ENCODE measurements around the gene SUCNR1.
"Not testable (repeated sequence)": the region's sequence is repeated elsewhere in the genome, so short reads cannot be mapped to it uniquely, and the experiment has no call there.

The SUCNR1 gene

DNA sequence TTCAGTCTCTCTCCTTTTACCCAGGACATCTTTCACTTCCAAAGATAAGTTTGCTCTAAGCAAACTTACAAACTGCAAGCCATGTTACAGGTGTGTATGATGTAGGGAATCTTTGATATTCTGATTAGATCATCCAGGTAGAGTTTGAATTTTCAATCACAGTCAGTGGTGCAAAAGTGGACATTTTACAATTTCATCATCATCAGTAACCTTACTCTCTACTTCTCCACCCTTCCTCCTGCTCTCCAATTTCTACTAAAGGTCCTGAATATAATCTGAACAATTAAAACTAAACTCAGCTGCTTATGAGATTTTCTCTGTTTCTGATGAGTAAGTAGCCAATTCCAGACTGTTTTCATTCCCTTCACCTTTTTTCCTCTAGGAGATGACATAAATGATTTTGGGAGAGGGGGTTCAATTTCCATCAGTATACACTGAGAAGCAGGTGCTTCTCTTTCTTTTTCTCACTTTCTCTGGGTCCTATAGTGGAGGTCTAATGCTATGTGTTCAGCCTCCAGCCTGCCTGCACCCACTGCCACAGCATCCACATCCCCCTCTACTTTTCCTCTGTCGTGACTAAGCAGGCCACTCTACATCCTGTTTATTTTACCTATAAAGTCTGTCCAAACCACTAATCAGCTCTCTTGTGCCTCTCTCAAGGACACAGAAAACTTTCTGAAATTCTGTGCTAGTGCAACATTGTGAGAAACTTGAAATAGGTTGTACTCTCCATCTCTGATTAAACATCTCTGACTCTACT lies 27.6 kb downstream of the SUCNR1 start:
- no peak for DNase-seq (ENCODE audit: low read depth)

DNA sequence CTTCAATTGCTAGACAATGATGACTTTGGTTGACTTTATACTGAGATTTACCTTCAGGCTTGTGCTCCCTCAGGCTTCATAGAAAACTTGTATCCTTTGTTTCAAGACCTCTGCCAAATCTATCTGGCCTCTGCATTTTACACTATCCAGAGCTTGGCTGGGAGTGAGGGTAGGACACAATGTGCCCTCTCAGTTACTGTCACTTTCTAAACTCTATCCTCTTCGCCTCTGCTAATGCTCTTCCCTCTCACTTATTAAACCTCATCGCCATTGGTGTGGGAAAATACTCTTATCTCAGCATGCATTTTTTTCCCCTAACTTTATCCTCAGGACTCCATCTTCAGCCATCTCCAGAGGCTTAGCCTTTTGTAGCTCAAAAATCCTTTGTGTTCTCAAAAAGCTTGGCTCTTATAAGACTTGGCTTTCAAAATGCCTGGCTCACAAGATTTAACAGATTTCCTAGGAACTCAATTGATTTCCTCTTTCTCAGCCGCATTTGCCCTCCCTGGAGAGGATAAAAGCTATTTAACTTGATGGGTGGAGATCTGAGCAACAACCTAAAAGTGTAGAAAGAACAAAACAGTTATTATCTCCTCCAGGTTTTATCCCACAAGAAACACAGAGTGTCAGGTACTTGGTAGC lies 28.3 kb downstream of the SUCNR1 start:
- no peak for DNase-seq (ENCODE audit: low read depth)

GRCh38 chr3:151903501-151903991 lies 30.1 kb downstream of the SUCNR1 start:
- no peak for DNase-seq (ENCODE audit: low read depth)

- no peak for DNase-seq (ENCODE audit: low read depth)
These were observed 32.2 kb downstream of the SUCNR1 start for GRCh38 chr3:151905647-151906046.

DNA sequence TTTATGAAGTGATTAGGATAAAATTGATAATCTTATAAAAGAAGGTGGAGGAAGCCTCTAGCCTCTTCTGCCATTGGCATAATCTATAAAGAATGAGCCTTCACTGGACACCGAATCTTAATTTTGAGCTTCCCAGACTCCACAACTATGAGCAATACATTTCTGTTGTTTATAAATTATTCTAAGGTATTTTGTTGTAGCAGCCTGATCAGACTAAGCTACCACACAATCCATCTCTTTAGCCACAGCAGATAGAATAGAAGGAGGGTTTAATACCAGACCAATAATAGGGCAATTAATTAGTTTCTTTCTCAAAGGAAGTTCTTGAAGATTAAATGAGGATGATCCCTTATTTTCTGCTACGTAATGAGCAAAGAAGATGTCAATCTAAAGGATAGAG lies 33.3 kb downstream of the SUCNR1 start:
- DNase-seq (ENCODE audit: low read depth): no peak

DNA sequence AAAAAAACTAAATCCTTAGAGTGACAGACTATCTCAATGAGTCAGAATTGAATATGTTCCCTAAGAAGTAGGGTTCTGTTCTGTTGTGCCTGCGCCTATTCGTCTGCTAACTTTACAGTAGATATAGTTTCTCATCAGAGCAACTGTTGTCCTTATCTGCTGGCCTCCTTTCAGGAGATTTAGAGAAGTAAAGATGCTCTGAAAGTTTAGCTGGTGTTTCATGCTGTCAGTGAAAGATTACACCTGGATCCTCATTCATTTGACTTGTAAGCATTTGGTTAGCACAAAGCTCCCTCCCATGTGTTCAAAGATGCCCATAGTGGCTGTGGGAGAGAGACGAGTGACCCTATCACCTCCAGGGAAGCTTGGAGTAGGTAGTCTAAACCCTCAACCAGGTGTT lies 35.0 kb downstream of the SUCNR1 start:
- no peak for DNase-seq (ENCODE audit: low read depth)

GRCh38 chr3:151909681-151910405 lies 36.4 kb downstream of the SUCNR1 start:
- no peak for DNase-seq (ENCODE audit: low read depth)

- no peak for DNase-seq (ENCODE audit: low read depth)
These were observed 38.0 kb downstream of the SUCNR1 start for GRCh38 chr3:151911462-151911861.

- DNase-seq (ENCODE audit: low read depth): no peak
These were observed 38.6 kb downstream of the SUCNR1 start for GRCh38 chr3:151912028-151912427.

- no peak for DNase-seq (ENCODE audit: low read depth)
These were observed 43.3 kb downstream of the SUCNR1 start for GRCh38 chr3:151916781-151917180.

- no peak for DNase-seq (ENCODE audit: low read depth)
These were observed 45.0 kb downstream of the SUCNR1 start for GRCh38 chr3:151918253-151919029.

GRCh38 chr3:151919030-151919328 lies 45.5 kb downstream of the SUCNR1 start:
- no peak for DNase-seq (ENCODE audit: low read depth)

- no peak for DNase-seq (ENCODE audit: low read depth)
These were observed 46.0 kb downstream of the SUCNR1 start for GRCh38 chr3:151919446-151919845.

DNA sequence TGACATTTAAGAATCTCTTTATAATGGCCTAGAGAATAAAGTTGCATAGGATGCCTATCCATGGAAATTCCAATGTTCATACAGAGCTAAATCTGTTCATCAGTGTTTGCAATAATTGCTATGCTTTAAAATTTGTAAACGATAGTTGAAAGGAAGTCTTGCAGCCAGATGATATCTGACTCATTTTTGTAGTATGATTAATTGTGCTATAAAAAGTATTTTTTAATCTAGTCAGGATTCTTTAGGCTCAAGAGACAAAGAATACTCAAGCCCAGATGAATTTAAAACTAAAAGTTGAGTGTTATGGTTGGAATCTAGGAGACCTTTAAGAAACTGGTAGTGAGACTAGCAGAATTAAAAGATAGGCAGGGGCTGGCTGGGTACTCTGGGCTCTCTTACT lies 50.5 kb downstream of the SUCNR1 start:
- no peak for DNase-seq (ENCODE audit: low read depth)

GRCh38 chr3:151924753-151925152 lies 51.3 kb downstream of the SUCNR1 start:
- no peak for DNase-seq (ENCODE audit: low read depth)

GRCh38 chr3:151925419-151925818 lies 52.0 kb downstream of the SUCNR1 start:
- no peak for DNase-seq (ENCODE audit: low read depth)

DNA sequence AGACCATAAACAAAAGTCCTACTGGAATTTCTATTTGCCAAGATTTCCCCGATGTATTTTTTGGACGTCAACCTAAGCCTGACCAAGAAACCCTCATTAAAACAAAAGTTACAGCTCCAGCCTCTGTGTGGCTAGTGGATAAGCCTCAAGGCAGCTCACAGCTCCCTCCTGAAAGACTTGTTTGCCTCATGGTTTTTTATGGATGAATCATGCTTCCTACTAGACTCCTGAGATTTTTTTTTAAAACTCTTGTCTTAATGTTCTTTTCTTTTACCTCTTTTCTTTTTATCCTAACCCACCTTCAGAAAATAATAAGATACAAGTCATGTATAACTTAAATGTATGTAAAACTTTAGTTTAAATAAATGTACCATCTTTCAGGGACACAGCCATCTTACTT lies 52.4 kb downstream of the SUCNR1 start:
- no peak for DNase-seq (ENCODE audit: low read depth)

DNA sequence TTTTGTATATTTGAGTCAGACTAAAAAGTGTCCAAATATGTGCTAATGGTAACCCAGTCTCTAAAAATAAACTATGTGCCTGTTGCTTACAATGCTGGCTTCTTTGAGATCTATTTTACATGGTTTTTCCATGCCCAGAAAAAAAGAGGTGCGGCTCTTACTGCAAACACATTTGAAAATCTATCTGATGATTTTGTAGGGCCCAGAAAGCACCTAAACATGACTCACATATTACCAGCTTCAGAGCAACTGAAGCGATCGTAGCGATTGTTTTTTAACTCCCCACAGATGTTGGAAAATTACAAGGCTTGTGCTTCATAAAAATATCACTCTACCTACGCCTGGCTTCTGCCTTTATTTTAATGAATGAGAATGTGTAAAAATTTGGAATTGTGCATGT lies 53.5 kb downstream of the SUCNR1 start:
- DNase-seq (ENCODE audit: low read depth): no peak

DNA sequence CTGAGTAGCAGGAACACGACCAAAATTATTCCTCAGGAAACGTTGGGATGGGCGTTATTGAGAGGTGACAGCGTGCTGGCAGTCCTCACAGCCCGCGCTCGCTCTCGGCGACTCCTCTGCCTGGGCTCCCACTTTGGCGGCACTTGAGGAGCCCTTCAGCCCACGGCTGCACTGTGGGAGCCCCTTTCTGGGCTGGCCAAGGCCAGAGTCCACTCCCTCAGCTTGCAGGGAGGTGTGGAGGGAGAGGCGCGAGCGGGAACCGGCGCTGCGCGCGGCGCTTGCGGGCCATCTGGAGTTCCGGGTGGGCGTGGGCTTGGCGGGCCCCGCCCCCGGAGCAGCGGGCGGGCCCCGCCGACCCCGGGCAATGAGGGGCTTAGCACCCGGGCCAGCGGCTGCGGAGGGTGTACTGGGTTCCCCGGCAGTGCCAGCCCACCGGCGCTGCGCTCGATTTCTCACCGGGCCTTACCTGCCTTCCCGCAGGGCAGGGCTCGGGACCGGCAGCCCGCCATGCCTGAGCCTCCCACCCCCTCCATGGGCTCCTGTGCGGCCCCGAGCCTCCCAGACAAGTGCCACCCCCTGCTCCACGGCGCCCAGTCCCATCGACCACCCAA lies 54.6 kb downstream of the SUCNR1 start:
- not testable (repeated sequence) for DNase-seq (ENCODE audit: low read depth)

- no peak for DNase-seq (ENCODE audit: low read depth)
These were observed 57.7 kb downstream of the SUCNR1 start for GRCh38 chr3:151931171-151931570.

DNA sequence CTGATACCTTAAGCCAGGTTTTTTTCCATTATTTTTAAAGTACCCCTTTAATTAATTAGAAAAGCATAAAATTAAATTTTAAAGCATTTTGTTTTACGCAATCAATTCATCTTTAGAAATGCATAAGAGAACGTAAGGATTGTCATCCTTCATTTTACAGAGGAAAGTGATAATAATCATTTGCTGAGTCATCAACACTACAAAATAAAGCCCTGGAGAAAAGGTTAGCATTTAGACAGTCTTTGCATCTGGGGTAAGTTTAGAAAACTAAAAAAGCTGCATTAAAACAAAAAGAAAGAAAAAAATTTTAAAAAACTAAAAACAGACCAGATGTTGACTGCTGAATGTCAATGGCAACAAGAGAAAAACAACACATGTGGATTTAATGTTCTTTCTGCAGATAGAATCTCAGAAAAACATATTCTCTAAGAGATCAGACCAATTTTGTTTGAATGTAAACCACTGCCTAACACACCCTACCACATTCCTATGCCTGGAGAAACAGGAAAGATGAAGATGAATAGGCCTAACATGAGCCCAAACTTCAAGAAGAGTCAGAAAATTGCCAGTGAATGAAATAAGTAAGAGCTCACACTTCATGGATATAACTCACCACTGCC lies 59.9 kb downstream of the SUCNR1 start:
- DNase-seq (ENCODE audit: low read depth): no peak
